A549 (cell line): ENCODE data around the gene LRRC4C. TPM values are rescaled to one million over a fixed set of nuclear protein-coding genes. Genes with fewer than 3 reads are reported as not detected.

Source experiments
- ATAC-seq, 2 experiments: fragments of 200-7000 bp in 1 of 2; fragments of >200 bp in 1 of 2; cut with Nextera tagmentation in 1 of 2; cut with Tn5 transposase in 1 of 2; 3 replicates each; pipeline versions ENCODE4 v1.8.0 to v1.9.1; 2018 to 2020; ENCODE audit warnings: mild to moderate bottlenecking in 1 of 2, moderate library complexity in 1 of 2
- CTCF ChIA-PET: fragments of 300-600 bp; sonication (Branson Sonifier 250); formaldehyde crosslinking; extraction: SDS; loops from one replicate; lab custom pipeline; 2021; ENCODE audit warnings: antibody characterized with exemption, inconsistent platforms; lab: Yijun Ruan, JAX
- POLR2A ChIA-PET: fragments of 350-600 bp; formaldehyde crosslinking; extraction: SDS; loops from one replicate; lab custom pipeline; 2021; ENCODE audit warnings: antibody characterized with exemption, inconsistent platforms; lab: Yijun Ruan, JAX
- DNase-seq, 2 experiments: peaks; one replicate each; pipeline versions ENCODE4 v3.0.0 to v3.0.0-alpha.2; 2011 to 2016; ENCODE audit warnings: low read depth in 1 of 2, low spot score in 1 of 2
- FAIRE-seq: peaks from 2 replicates; lab custom pipeline; 2011; peaks lifted over from hg19 to GRCh38; lab: Jason Lieb, UNC
- H3K27ac ChIP-seq, 2 experiments: fragments of >200 bp; sonication (Bioruptor Twin); formaldehyde crosslinking; 3 replicates each; pipeline ENCODE4 v1.5.1; 2016 to 2017
- H3K4me1 ChIP-seq: fragments of >200 bp; sonication (Bioruptor Twin); formaldehyde crosslinking; 3 replicates; pipeline ENCODE4 v1.6.1; 2016
- H3K4me2 ChIP-seq: fragments of >200 bp; sonication (Bioruptor Twin); formaldehyde crosslinking; 3 replicates; pipeline ENCODE4 v1.6.1; 2016
- H3K4me3 ChIP-seq: fragments of >200 bp; sonication (Bioruptor Twin); formaldehyde crosslinking; 3 replicates; pipeline ENCODE4 v1.5.1; 2016
- H3K9me3 ChIP-seq: fragments of >200 bp; sonication (Bioruptor Twin); formaldehyde crosslinking; 3 replicates; pipeline ENCODE4 v1.6.1; 2016
- ATOH8 ChIP-seq: fragments of 250-450 bp; sonication (Bioruptor Pico); IDR thresholded peaks from 2 replicates; pipeline ENCODE4 v1.5.0; 2020; ENCODE audit warnings: low read depth, mild to moderate bottlenecking, moderate library complexity
- CBX2 ChIP-seq: fragments of 200-600 bp; sonication (generic); IDR thresholded peaks from 2 replicates; pipeline ENCODE4 v1.6.1; 2016; ENCODE audit warnings: low read depth, mild to moderate bottlenecking, borderline replicate concordance
- CEBPB ChIP-seq, 2 experiments: fragments of >200 bp in 1 of 2; sonication (Bioruptor Twin) in 1 of 2; formaldehyde crosslinking in 1 of 2; IDR thresholded peaks; 2 replicates each; pipeline ENCODE4 v1.6.1; 2012 to 2016
- CHD4 ChIP-seq: fragments of 200-600 bp; sonication (generic); IDR thresholded peaks from 2 replicates; pipeline ENCODE4 v1.6.1; 2016; ENCODE audit warnings: antibody characterized with exemption, mild to moderate bottlenecking, borderline replicate concordance
- CTCF ChIP-seq: fragments of >200 bp; sonication (Bioruptor Twin); formaldehyde crosslinking; IDR thresholded peaks from 3 replicates; pipeline ENCODE4 v1.5.1; 2016
- EHF ChIP-seq: fragments of 250-450 bp; sonication (Bioruptor Pico); IDR thresholded peaks from 2 replicates; pipeline ENCODE4 v1.5.0; 2020; ENCODE audit warnings: mild to moderate bottlenecking
- EP300 ChIP-seq, 2 experiments: fragments of >200 bp; sonication (Bioruptor Twin); formaldehyde crosslinking; IDR thresholded peaks; 2 replicates in 1 of 2; 3 replicates in 1 of 2; pipeline ENCODE4 v1.6.1; 2016 to 2017
- ESRRA ChIP-seq: fragments of 150-350 bp; IDR thresholded peaks from 2 replicates; pipeline ENCODE4 v1.6.1; 2014; ENCODE audit warnings: mild to moderate bottlenecking, low read length, borderline replicate concordance
- FOSB ChIP-seq: fragments of 250-450 bp; sonication (Bioruptor Pico); IDR thresholded peaks from 2 replicates; pipeline ENCODE4 v1.5.0; 2020; ENCODE audit warnings: mild to moderate bottlenecking, moderate library complexity
- GATA3 ChIP-seq: IDR thresholded peaks from 2 replicates; pipeline ENCODE4 v1.6.1; 2012; ENCODE audit warnings: borderline replicate concordance
- HDAC2 ChIP-seq: fragments of 200-600 bp; sonication (generic); IDR thresholded peaks from 2 replicates; pipeline ENCODE4 v1.6.1; 2016
- HEYL ChIP-seq: fragments of 250-450 bp; sonication (Bioruptor Pico); IDR thresholded peaks from 2 replicates; pipeline ENCODE4 v1.8.0; 2021; ENCODE audit warnings: mild to moderate bottlenecking, moderate library complexity
- HOXB5 ChIP-seq: fragments of 250-450 bp; sonication (Bioruptor Pico); IDR thresholded peaks from 2 replicates; pipeline ENCODE4 v1.5.0; 2020; ENCODE audit warnings: mild to moderate bottlenecking, moderate library complexity
- MAFK ChIP-seq: fragments of 450-650 bp; IDR thresholded peaks from 2 replicates; pipeline ENCODE4 v1.6.1; 2014; ENCODE audit not compliant: partially characterized antibody
- NFE2L2 ChIP-seq: fragments of 150-350 bp; conservative IDR thresholded peaks from 2 replicates; pipeline ENCODE4 v1.6.1; 2014; ENCODE audit warnings: low read length
- PHF8 ChIP-seq: fragments of 200-600 bp; sonication (generic); IDR thresholded peaks from 2 replicates; pipeline ENCODE4 v1.6.1; 2016; ENCODE audit warnings: low read depth, mild to moderate bottlenecking, antibody characterized with exemption, moderate library complexity, borderline replicate concordance
- POLR2A ChIP-seq: IDR thresholded peaks from 2 replicates; pipeline ENCODE4 v1.6.1; 2012; ENCODE audit warnings: mild to moderate bottlenecking, low read length
- RAD21 ChIP-seq, 2 experiments: fragments of >200 bp in 1 of 2; sonication (Bioruptor Twin) in 1 of 2; formaldehyde crosslinking in 1 of 2; IDR thresholded peaks in 1 of 2; conservative IDR thresholded peaks in 1 of 2; 2 replicates in 1 of 2; 3 replicates in 1 of 2; pipeline ENCODE4 v1.6.1; 2012 to 2018; ENCODE audit warnings: inconsistent platforms in 1 of 2
- SMC3 ChIP-seq: fragments of >200 bp; sonication (Bioruptor Twin); formaldehyde crosslinking; IDR thresholded peaks from 3 replicates; pipeline ENCODE4 v1.6.1; 2018; ENCODE audit warnings: inconsistent platforms
- TFCP2L1 ChIP-seq: fragments of 250-450 bp; sonication (Bioruptor Pico); IDR thresholded peaks from 2 replicates; pipeline ENCODE4 v1.5.0; 2021; ENCODE audit warnings: mild to moderate bottlenecking
- ZC3H11A ChIP-seq: fragments of 450-650 bp; IDR thresholded peaks from 2 replicates; pipeline ENCODE4 v1.6.1; 2014; ENCODE audit warnings: antibody characterized with exemption, mild to moderate bottlenecking
- ZFP36 ChIP-seq: fragments of 450-650 bp; IDR thresholded peaks from 2 replicates; pipeline ENCODE4 v1.6.1; 2014; ENCODE audit warnings: borderline replicate concordance; ENCODE audit not compliant: partially characterized antibody
- ZNF302 ChIP-seq: fragments of 250-450 bp; sonication (Bioruptor Pico); IDR thresholded peaks from 2 replicates; pipeline ENCODE4 v1.9.0; 2021; ENCODE audit warnings: inconsistent platforms, mild to moderate bottlenecking, moderate library complexity
- WGBS: methylation state at CpG from one replicate; pipeline ENCODE4 v1.1.6; 2017; ENCODE audit errors: missing lambda C conversion rate; 5-methylcytosine and 5-hydroxymethylcytosine counted together
- polyA plus RNA-seq, 4 experiments: library from polyadenylated mRNA; depleted of rRNA in 3 of 4; stranded (reverse); fragments of >200 nt; fragmentation: RNase III in 1 of 4; extraction: RNeasy Plus Mini Kit Qiagen cat#74134 plus additional on column Dnase treatment in 1 of 4; gene quantifications; 2 replicates in 3 of 4; 3 replicates in 1 of 4; pipeline ENCODE4 v1.2.3, GENCODE V29; 2011 to 2017

The LRRC4C gene
- polyA plus RNA-seq, 2 of the 4 experiments (the other 2 are of a cell fraction): not detected

GRCh38 chr11:40293655-40294348 lies 1165.7 kb downstream of the LRRC4C start:
- peak; percentile 98 for ATAC-seq
- H3K4me3 ChIP-seq: peak overlapping the region; percentile 49
- TF ChIP-seq CHD4 (no peak), HOXB5 (CRISPR knock-in tag) (no peak), ZNF302 (CRISPR knock-in tag) (no peak), EP300 (IDR thresholded peaks at IDR 0.05) (no peak), CTCF (peak; percentile 73), CBX2 (no peak), POLR2A (no peak), SMC3 (peak; percentile 64), MAFK (no peak), GATA3 (no peak), HEYL (CRISPR knock-in tag) (no peak), ZFP36 (no peak), TFCP2L1 (CRISPR knock-in tag) (no peak), CEBPB (IDR thresholded peaks at IDR 0.05) (0 out of 4 replicates have a peak, but pooled peaks of 1 of the 2 experiments have one; percentile 16), RAD21 (conservative IDR thresholded peaks at IDR 0.05 in 1 of 2, IDR thresholded peaks at IDR 0.05 in 1 of 2) (peak; percentile 83 to 84), HDAC2 (peak; percentile 71; the same call in 1 of the 2 replicates), ATOH8 (CRISPR knock-in tag) (no peak)
- peaks cover 4% of the 10 kb centered on the region; the same call in 1 of the 3 replicates for H3K4me1 ChIP-seq
- no peak overlapping the region for H3K27ac ChIP-seq
- ChIA-PET POLR2A (no interaction called here), CTCF (interaction anchor here (0.6 to 1.8 kb wide), 18 partner anchors 9 to 1504 kb away, joined by 3 to 18 read pairs (median 3); no protein-coding TSS in a partner anchor)
- no peaks in the 10 kb centered on the region; the same call in 2 of the 3 replicates for H3K9me3 ChIP-seq
- whole genome bisulfite sequencing: 4% methylated on average over 27 of the region's 27 CpGs
- peak; percentile 68 to 82 for DNase-seq
- H3K4me2 ChIP-seq: peak overlapping the region; percentile 98
- no peak for FAIRE-seq

GRCh38 chr11:40292721-40293508 lies 1166.5 kb downstream of the LRRC4C start:
- FAIRE-seq: no peak
- WGBS: 14% methylated on average over 22 of the region's 37 CpGs
- H3K4me3 ChIP-seq: peak overlapping the region; percentile 49
- no peaks in the 10 kb centered on the region; the same call in 2 of the 3 replicates for H3K9me3 ChIP-seq
- POLR2A ChIA-PET: no interaction called here
- CTCF ChIA-PET: interaction anchor here (0.6 to 1.2 kb wide), 2 partner anchors 474 to 1503 kb away, joined by 3 to 4 read pairs; no protein-coding TSS in a partner anchor
- no peak for ATAC-seq
- H3K4me2 ChIP-seq: peak overlapping the region; percentile 98
- no peak overlapping the region for H3K27ac ChIP-seq
- peaks cover 4% of the 10 kb centered on the region; the same call in 1 of the 3 replicates for H3K4me1 ChIP-seq
- no peak for TF ChIP-seq NFE2L2
- no peak for TF ChIP-seq ZC3H11A
- no peak for TF ChIP-seq PHF8
- no peak for TF ChIP-seq FOSB
- no peak for TF ChIP-seq EHF (CRISPR knock-in tag)
- no peak for TF ChIP-seq ESRRA
- TF ChIP-seq, all 56 proteins: peak for 0
- peak in 1 of 2 experiments; percentile 1 for DNase-seq
